K562 (cell line): Measurements from ENCODE around the gene APCDD1. TPM values are rescaled to one million over a fixed set of nuclear protein-coding genes. Genes with fewer than 3 reads are reported as not detected.

ENCODE experiments used
- GATAD2A ChIP-seq: fragments of 450-650 bp; IDR thresholded peaks from 2 replicates; pipeline ENCODE4 v1.6.1; 2017
- ILK ChIP-seq: fragments of 450-650 bp; IDR thresholded peaks from 2 replicates; pipeline ENCODE4 v1.6.1; 2016; ENCODE audit warnings: missing genetic modification characterization, low read depth, mild to moderate bottlenecking, missing compliant biosample characterization, moderate library complexity, borderline replicate concordance
- ZBTB17 ChIP-seq: fragments of 450-650 bp; formaldehyde crosslinking; IDR thresholded peaks from 2 replicates; pipeline ENCODE4 v1.4.0; 2020; ENCODE audit warnings: mild to moderate bottlenecking
- polyA plus RNA-seq, 8 experiments: library from polyadenylated mRNA; depleted of rRNA in 4 of 8; stranded (reverse) in 5 of 8; unstranded in 3 of 8; fragments of >200 nt; fragmentation: Nextera tagmentation in 2 of 8; fragmentation: Illumina TruSeq in 1 of 8; extraction: Ambion mirVana in 2 of 8; extraction: Trizol in 1 of 8; gene quantifications; 2 replicates each; pipeline versions ENCODE4 v1.2.1 to v1.2.3, GENCODE V29; 2011 to 2014; ENCODE audit warnings: inconsistent platforms in 1 of 8, missing spikeins in 1 of 8
- total RNA-seq, 7 experiments: library from RNA; depleted of rRNA in 6 of 7; stranded (reverse); fragments of >200 nt in 6 of 7; fragmentation: Illumina TruSeq in 2 of 7; extraction: Trizol in 2 of 7; gene quantifications; 2 replicates each; pipeline versions ENCODE4 v1.2.1 to v1.2.3, GENCODE V29; 2011 to 2021; ENCODE audit warnings: low replicate concordance in 1 of 7
- TF ChIP-seq, protein P1 (sequence below), 3 experiments: IDR thresholded peaks in 2 of 3; conservative IDR thresholded peaks in 1 of 3; 2 replicates each; pipeline ENCODE4 v1.5.1; 2011 to 2012; ENCODE audit warnings: low read length in 3 of 3, mild to moderate bottlenecking in 3 of 3, control low read depth in 2 of 3, improper control_type of control experiment in 1 of 3, inconsistent platforms in 1 of 3, low read depth in 1 of 3, mixed read lengths in 1 of 3, moderate library complexity in 1 of 3; ENCODE audit not compliant: insufficient read depth in 2 of 3
- TF ChIP-seq, protein P2 (sequence below): fragments of 250-450 bp; sonication (Bioruptor Pico); IDR thresholded peaks from 2 replicates; pipeline ENCODE4 v1.5.0; 2021; ENCODE audit warnings: mild to moderate bottlenecking, moderate library complexity

Gene APCDD1
- total and polyA plus RNA-seq, 9 of the 15 experiments (the other 6 are each of a cell fraction or from before 2014, with no cell fraction given), result 0.07 TPM; not detected in 8

- TF ChIP-seq, protein P1, sequence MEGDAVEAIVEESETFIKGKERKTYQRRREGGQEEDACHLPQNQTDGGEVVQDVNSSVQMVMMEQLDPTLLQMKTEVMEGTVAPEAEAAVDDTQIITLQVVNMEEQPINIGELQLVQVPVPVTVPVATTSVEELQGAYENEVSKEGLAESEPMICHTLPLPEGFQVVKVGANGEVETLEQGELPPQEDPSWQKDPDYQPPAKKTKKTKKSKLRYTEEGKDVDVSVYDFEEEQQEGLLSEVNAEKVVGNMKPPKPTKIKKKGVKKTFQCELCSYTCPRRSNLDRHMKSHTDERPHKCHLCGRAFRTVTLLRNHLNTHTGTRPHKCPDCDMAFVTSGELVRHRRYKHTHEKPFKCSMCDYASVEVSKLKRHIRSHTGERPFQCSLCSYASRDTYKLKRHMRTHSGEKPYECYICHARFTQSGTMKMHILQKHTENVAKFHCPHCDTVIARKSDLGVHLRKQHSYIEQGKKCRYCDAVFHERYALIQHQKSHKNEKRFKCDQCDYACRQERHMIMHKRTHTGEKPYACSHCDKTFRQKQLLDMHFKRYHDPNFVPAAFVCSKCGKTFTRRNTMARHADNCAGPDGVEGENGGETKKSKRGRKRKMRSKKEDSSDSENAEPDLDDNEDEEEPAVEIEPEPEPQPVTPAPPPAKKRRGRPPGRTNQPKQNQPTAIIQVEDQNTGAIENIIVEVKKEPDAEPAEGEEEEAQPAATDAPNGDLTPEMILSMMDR (IDR thresholded peaks at IDR 0.05 in 2 of 3, conservative IDR thresholded peaks at IDR 0.05 in 1 of 3; ENCODE audit: insufficient read depth in 2 of 3, low read depth in 1 of 3, low read length in 3 of 3), result no peak
- TF ChIP-seq ILK (tag) (no peak), GATAD2A (no peak), ZBTB17 (CRISPR knock-in tag) (no peak)
- TF ChIP-seq, protein P2, sequence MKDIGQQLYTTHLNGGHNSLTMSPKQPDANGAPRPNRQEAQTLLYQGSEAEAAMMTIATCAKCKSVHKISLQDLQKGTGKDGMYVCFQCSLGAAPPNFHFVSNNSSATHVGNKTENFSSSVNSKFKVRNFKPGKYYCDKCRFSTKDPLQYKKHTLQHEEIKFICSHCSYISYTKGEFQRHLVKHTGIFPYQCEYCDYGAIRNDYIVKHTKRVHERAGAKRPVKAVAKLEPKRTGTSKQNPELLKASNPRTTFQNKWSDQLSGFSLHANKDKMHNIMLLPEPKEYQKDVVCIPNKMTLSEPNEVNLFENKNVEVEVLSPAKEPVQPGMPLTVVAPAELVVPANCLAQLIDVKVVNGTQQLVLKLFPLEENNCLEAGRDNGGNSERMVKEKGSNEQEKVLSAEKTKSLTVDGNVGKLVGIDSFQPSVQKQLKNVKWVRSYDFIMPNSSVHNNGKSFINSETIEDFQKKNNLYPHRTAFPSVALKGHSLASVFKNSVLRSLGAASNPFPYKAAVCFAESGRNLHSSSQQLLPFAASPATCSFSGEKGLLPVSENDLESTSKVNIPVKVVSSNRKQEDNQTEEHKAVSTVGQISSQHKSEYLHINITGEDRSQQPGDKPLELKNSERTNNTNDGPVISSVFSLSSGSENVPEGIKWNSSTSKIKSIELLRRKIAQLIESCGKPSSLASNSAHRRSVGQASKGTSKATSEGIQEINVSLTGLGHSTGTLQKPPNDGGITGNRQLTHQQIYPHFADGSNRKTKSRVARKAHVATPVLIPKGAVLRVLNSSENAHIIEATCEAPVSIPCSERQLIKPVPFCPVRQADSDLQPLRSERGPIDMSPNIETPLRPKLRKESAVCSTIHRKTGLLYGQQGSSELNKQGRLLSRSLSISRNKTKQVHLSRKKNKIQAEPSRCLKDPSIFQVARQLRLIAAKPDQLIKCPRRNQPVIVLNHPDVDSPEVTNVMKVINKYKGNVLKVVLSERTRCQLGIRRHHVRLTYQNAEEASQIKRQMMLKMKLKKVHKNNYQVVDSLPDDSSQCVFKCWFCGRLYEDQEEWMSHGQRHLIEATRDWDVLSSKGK (CRISPR knock-in tag), result no peak
Observed at GRCh38 chr18:10522574-10522973, 68.1 kb downstream of the APCDD1 start (continued).
